Medulla oblongata (tissue), 1 donor: ENCODE data around the gene MAP4K4.
"Not testable (repeated sequence)": the region's sequence is repeated elsewhere in the genome, so short reads cannot be mapped to it uniquely, and the experiment has no call there.

Experiments
- DNase-seq: peaks from one replicate; pipeline ENCODE4 v3.0.0-alpha.2; 2015; ENCODE audit errors: extremely low spot score

Gene MAP4K4

GRCh38 chr2:101901241-101901640, 203.7 kb downstream of the MAP4K4 start:
- no peak for DNase-seq

GRCh38 chr2:101902169-101902568, 204.7 kb downstream of the MAP4K4 start:
- DNase-seq = no peak

GRCh38 chr2:101904916-101905315, 207.4 kb downstream of the MAP4K4 start:
- no peak for DNase-seq

GRCh38 chr2:101905746-101906336, 208.3 kb downstream of the MAP4K4 start:
- DNase-seq = no peak

GRCh38 chr2:101909760-101910159, 212.3 kb downstream of the MAP4K4 start:
- no peak for DNase-seq

GRCh38 chr2:101912545-101912944, 215.0 kb downstream of the MAP4K4 start:
- peak; percentile 41 for DNase-seq

GRCh38 chr2:101921319-101921952, 223.9 kb downstream of the MAP4K4 start:
- DNase-seq = peak; percentile 71

- no peak for DNase-seq
These were observed 224.4 kb downstream of the MAP4K4 start for GRCh38 chr2:101921953-101922325.

GRCh38 chr2:101924311-101924710, 226.8 kb downstream of the MAP4K4 start:
- DNase-seq = not testable (repeated sequence)

- no peak for DNase-seq
These were observed 232.5 kb downstream of the MAP4K4 start for GRCh38 chr2:101930019-101930418.

- no peak for DNase-seq
These were observed 233.3 kb downstream of the MAP4K4 start for GRCh38 chr2:101930847-101931246.

- no peak for DNase-seq
These were observed 233.9 kb downstream of the MAP4K4 start for GRCh38 chr2:101931402-101931801.

GRCh38 chr2:101935764-101936163, 238.3 kb downstream of the MAP4K4 start:
- not testable (repeated sequence) for DNase-seq

GRCh38 chr2:101942851-101943250, 245.3 kb downstream of the MAP4K4 start:
- DNase-seq = no peak
